H9 (cell line): ENCODE measurements around the gene NACC2. TPM values are rescaled to one million over a fixed set of nuclear protein-coding genes. Genes with fewer than 3 reads are reported as not detected.
A peak's percentile ranks its signal among the peaks of the same experiment; 100 is the strongest.

Experiments used
- DNase-seq: peaks from one replicate; pipeline ENCODE4 v3.0.0-alpha.2; 2017
- H2AFZ ChIP-seq: one replicate; pipeline ENCODE4 v1.6.1; 2013; ENCODE audit warnings: mild to moderate bottlenecking, low read length, control low read depth, moderate library complexity
- H2AK5ac ChIP-seq: 2 replicates; pipeline ENCODE4 v1.6.1; 2013; ENCODE audit warnings: low read length, control low read depth, mixed read lengths; ENCODE audit not compliant: insufficient read length
- H2BK120ac ChIP-seq: one replicate; pipeline ENCODE4 v1.6.1; 2013; ENCODE audit warnings: low read depth, mild to moderate bottlenecking, low read length, control low read depth, inconsistent platforms; ENCODE audit not compliant: poor library complexity, severe bottlenecking
- H2BK12ac ChIP-seq: 2 replicates; pipeline ENCODE4 v1.6.1; 2013; ENCODE audit warnings: low read length, control low read depth, mixed read lengths, low read depth; ENCODE audit not compliant: insufficient read length
- H2BK15ac ChIP-seq: 2 replicates; pipeline ENCODE4 v1.6.1; 2013; ENCODE audit warnings: low read depth, low read length, control low read depth
- H2BK20ac ChIP-seq: one replicate; pipeline ENCODE4 v1.6.1; 2013; ENCODE audit warnings: low read depth, mild to moderate bottlenecking, low read length, control low read depth, inconsistent platforms; ENCODE audit not compliant: poor library complexity, severe bottlenecking
- H2BK5ac ChIP-seq: 2 replicates; pipeline ENCODE4 v1.6.1; 2013; ENCODE audit warnings: low read length, control low read depth, mixed read lengths; ENCODE audit not compliant: insufficient read length
- H3K14ac ChIP-seq: 2 replicates; pipeline ENCODE4 v1.6.1; 2013; ENCODE audit warnings: low read length, control low read depth; ENCODE audit not compliant: insufficient read depth
- H3K18ac ChIP-seq: 2 replicates; pipeline ENCODE4 v1.6.1; 2013; ENCODE audit warnings: low read depth, mild to moderate bottlenecking, mixed read lengths, low read length, control low read depth; ENCODE audit not compliant: insufficient read length
- H3K23ac ChIP-seq: 2 replicates; pipeline ENCODE4 v1.6.1; 2013; ENCODE audit warnings: low read length, control low read depth, mixed read lengths, low read depth; ENCODE audit not compliant: insufficient read length
- H3K23me2 ChIP-seq: 2 replicates; pipeline ENCODE4 v1.6.1; 2013; ENCODE audit warnings: low read depth, mild to moderate bottlenecking, mixed read lengths, low read length, control low read depth; ENCODE audit not compliant: insufficient read length, poor library complexity, severe bottlenecking
- H3K27ac ChIP-seq: 2 replicates; pipeline ENCODE4 v1.5.1; 2013; ENCODE audit warnings: low read length, control low read depth, mixed read lengths, low read depth; ENCODE audit not compliant: insufficient read length
- H3K27me3 ChIP-seq: 2 replicates; pipeline ENCODE4 v1.6.1; 2013; ENCODE audit warnings: low read length, control low read depth, inconsistent platforms; ENCODE audit not compliant: insufficient read depth
- H3K4ac ChIP-seq: 2 replicates; pipeline ENCODE4 v1.6.1; 2013; ENCODE audit warnings: low read depth, mild to moderate bottlenecking, control low read depth, inconsistent platforms, low read length, moderate library complexity
- H3K4me1 ChIP-seq: 2 replicates; pipeline ENCODE4 v1.6.1; 2013; ENCODE audit warnings: low read length, control low read depth, inconsistent platforms; ENCODE audit not compliant: insufficient read depth
- H3K4me2 ChIP-seq: 2 replicates; pipeline ENCODE4 v1.6.1; 2013; ENCODE audit warnings: low read length, control low read depth, mixed read lengths; ENCODE audit not compliant: insufficient read length, insufficient read depth
- H3K56ac ChIP-seq: 2 replicates; pipeline ENCODE4 v1.6.1; 2013; ENCODE audit warnings: low read depth, mild to moderate bottlenecking, mixed read lengths, low read length, control low read depth; ENCODE audit not compliant: insufficient read length
- H3K79me1 ChIP-seq: 2 replicates; pipeline ENCODE4 v1.6.1; 2013; ENCODE audit warnings: low read depth, mild to moderate bottlenecking, moderate library complexity, low read length, control low read depth, inconsistent platforms; ENCODE audit not compliant: insufficient read depth, poor library complexity, severe bottlenecking
- H3K79me2 ChIP-seq: 2 replicates; pipeline ENCODE4 v1.6.1; 2013; ENCODE audit warnings: low read length, control low read depth, inconsistent platforms; ENCODE audit not compliant: insufficient read depth
- H3K9ac ChIP-seq: 2 replicates; pipeline ENCODE4 v1.6.1; 2013; ENCODE audit warnings: low read length, control low read depth, mixed read lengths; ENCODE audit not compliant: insufficient read length; ENCODE audit errors: extremely low read depth
- H3K9me3 ChIP-seq: one replicate; pipeline ENCODE4 v1.6.1; 2013; ENCODE audit warnings: low read depth, low read length, inconsistent platforms; ENCODE audit not compliant: control insufficient read depth
- H3T11ph ChIP-seq: one replicate; pipeline ENCODE4 v1.6.1; 2013; ENCODE audit warnings: mild to moderate bottlenecking, low read length, control low read depth, inconsistent platforms
- H4K20me1 ChIP-seq: one replicate; pipeline ENCODE4 v1.6.1; 2013; ENCODE audit not compliant: control insufficient read depth, insufficient read length, insufficient read depth
- H4K5ac ChIP-seq: 2 replicates; pipeline ENCODE4 v1.6.1; 2013; ENCODE audit warnings: low read depth, mild to moderate bottlenecking, mixed read lengths, low read length, control low read depth; ENCODE audit not compliant: insufficient read length
- H4K8ac ChIP-seq: replicated peaks from 2 replicates; pipeline ENCODE4 v1.6.1; 2013; ENCODE audit warnings: low read length, control low read depth, mixed read lengths, low read depth; ENCODE audit not compliant: insufficient read length
- H4K91ac ChIP-seq: 2 replicates; pipeline ENCODE4 v1.6.1; 2013; ENCODE audit warnings: low read depth, mild to moderate bottlenecking, moderate library complexity, mixed read lengths, low read length, control low read depth; ENCODE audit not compliant: insufficient read length
- H3K27ac Mint-ChIP-seq, 3 experiments: 2 replicates in 2 of 3; 3 replicates in 1 of 3; pipeline ENCODE4 v1.8.0; 2020 to 2021; ENCODE audit warnings: mixed read lengths in 3 of 3, mild to moderate bottlenecking in 1 of 3, moderate library complexity in 1 of 3
- H3K27me3 Mint-ChIP-seq: 2 replicates; pipeline ENCODE4 v1.8.0; 2021; ENCODE audit warnings: low read depth, mild to moderate bottlenecking, moderate library complexity, mixed read lengths
- H3K36me3 Mint-ChIP-seq, 3 experiments: 2 replicates in 2 of 3; 3 replicates in 1 of 3; pipeline ENCODE4 v1.8.0; 2020 to 2021; ENCODE audit warnings: low read depth in 3 of 3, mixed read lengths in 3 of 3; ENCODE audit not compliant: insufficient read depth in 1 of 3
- H3K4me1 Mint-ChIP-seq, 2 experiments: 2 replicates each; pipeline ENCODE4 v1.8.0; 2020; ENCODE audit warnings: mixed read lengths in 2 of 2
- H3K4me3 Mint-ChIP-seq, 2 experiments: 2 replicates in 1 of 2; 3 replicates in 1 of 2; pipeline ENCODE4 v1.8.0; 2020 to 2021; ENCODE audit warnings: mild to moderate bottlenecking in 2 of 2, mixed read lengths in 2 of 2, moderate library complexity in 1 of 2
- H3K9me3 Mint-ChIP-seq, 2 experiments: 2 replicates in 1 of 2; 3 replicates in 1 of 2; pipeline ENCODE4 v1.8.0; 2020; ENCODE audit warnings: mild to moderate bottlenecking in 2 of 2, mixed read lengths in 2 of 2, moderate library complexity in 1 of 2
- WGBS: extraction: QIAGEN DNeasy Blood & Tissue Kit; methylation state at CpG from one replicate; pipeline ENCODE4 v1.1.7; 2013; ENCODE audit warnings: missing lambda C conversion rate, low lambda C conversion rate, mixed read lengths; ENCODE audit not compliant: insufficient read length; ENCODE audit errors: extremely low coverage; 5-methylcytosine and 5-hydroxymethylcytosine counted together
- total RNA-seq: library from RNA; stranded (reverse); gene quantifications from 2 replicates; pipeline ENCODE4 v1.2.1, GENCODE V29; 2021
- TF ChIP-seq, protein P1 (sequence below): fragments of 200-600 bp; sonication (generic); conservative IDR thresholded peaks from 3 replicates; pipeline ENCODE4 v1.8.0; 2021; ENCODE audit warnings: antibody characterized with exemption, mild to moderate bottlenecking

NACC2 gene
- total RNA-seq, 1 experiment from 2014 or later: 11.5 TPM

GRCh38 chr9:136086213-136086881, 8.7 kb downstream of the NACC2 start:
- H3K23me2 ChIP-seq: no peaks in the 10 kb centered on the region
- H2BK12ac ChIP-seq: no peak overlapping the region
- H3K79me1 ChIP-seq: no peaks in the 10 kb centered on the region
- no peak overlapping the region for H2AFZ ChIP-seq
- no peaks in the 10 kb centered on the region for H4K20me1 ChIP-seq
- no peak overlapping the region for H3K27ac ChIP-seq
- H2BK5ac ChIP-seq: no peak overlapping the region
- Mint-ChIP-seq H3K9me3 (no peaks in the 10 kb centered on the region), H3K4me1 (peaks cover 13 to 28% of the 10 kb centered on the region in 2 experiments), H3K27me3 (no peaks in the 10 kb centered on the region), H3K27ac (peak overlapping the region in 2 of 3 experiments; percentile 44 to 49; a peak in 1 of 7 replicates), H3K36me3 (no peaks in the 10 kb centered on the region), H3K4me3 (no peak overlapping the region)
- WGBS: no CpG with 5 or more reads among the region's 24 CpGs
- no peaks in the 10 kb centered on the region for H3K27me3 ChIP-seq
- H2BK15ac ChIP-seq: no peak overlapping the region
- H4K8ac ChIP-seq: no peak overlapping the region
- TF ChIP-seq, protein P1, sequence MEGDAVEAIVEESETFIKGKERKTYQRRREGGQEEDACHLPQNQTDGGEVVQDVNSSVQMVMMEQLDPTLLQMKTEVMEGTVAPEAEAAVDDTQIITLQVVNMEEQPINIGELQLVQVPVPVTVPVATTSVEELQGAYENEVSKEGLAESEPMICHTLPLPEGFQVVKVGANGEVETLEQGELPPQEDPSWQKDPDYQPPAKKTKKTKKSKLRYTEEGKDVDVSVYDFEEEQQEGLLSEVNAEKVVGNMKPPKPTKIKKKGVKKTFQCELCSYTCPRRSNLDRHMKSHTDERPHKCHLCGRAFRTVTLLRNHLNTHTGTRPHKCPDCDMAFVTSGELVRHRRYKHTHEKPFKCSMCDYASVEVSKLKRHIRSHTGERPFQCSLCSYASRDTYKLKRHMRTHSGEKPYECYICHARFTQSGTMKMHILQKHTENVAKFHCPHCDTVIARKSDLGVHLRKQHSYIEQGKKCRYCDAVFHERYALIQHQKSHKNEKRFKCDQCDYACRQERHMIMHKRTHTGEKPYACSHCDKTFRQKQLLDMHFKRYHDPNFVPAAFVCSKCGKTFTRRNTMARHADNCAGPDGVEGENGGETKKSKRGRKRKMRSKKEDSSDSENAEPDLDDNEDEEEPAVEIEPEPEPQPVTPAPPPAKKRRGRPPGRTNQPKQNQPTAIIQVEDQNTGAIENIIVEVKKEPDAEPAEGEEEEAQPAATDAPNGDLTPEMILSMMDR: no peak
- no peak overlapping the region for H3K4me2 ChIP-seq
- no peak overlapping the region for H3K14ac ChIP-seq
- H4K91ac ChIP-seq: no peak overlapping the region
- no peak overlapping the region for H3K9ac ChIP-seq
- no peak overlapping the region for H3K4ac ChIP-seq
- no peak overlapping the region for H3K18ac ChIP-seq
- H2AK5ac ChIP-seq: no peak overlapping the region
- H3K79me2 ChIP-seq: no peaks in the 10 kb centered on the region; the same call in 1 of the 2 replicates
- no peak overlapping the region for H4K5ac ChIP-seq
- DNase-seq: peak; percentile 30
- H3K9me3 ChIP-seq: no peaks in the 10 kb centered on the region
- H2BK20ac ChIP-seq: no peak overlapping the region
- H2BK120ac ChIP-seq: no peak overlapping the region
- H3K4me1 ChIP-seq: no peaks in the 10 kb centered on the region
- no peak overlapping the region for H3K56ac ChIP-seq
- H3T11ph ChIP-seq: no peak overlapping the region
- no peak overlapping the region for H3K23ac ChIP-seq
